ENCODE measurements around the gene THUMPD1.
A peak's percentile ranks its signal among the peaks of the same experiment; 100 is the strongest.
"Not testable (repeated sequence)": the region's sequence is repeated elsewhere in the genome, so short reads cannot be mapped to it uniquely, and the experiment has no call there.

THUMPD1 gene

GRCh38 chr16:20727181-20727580, 14.4 kb downstream of the THUMPD1 start:
- no peak for DNase-seq (ENCODE audit: low read depth)
- no peak for TF ChIP-seq CTCF (IDR thresholded peaks at IDR 0.05; ENCODE audit: low read depth, low read length, missing control alignments)
- no peak overlapping the region for H3K4me3 ChIP-seq (ENCODE audit: low read depth, low read length)

- no peak for TF ChIP-seq CTCF (IDR thresholded peaks at IDR 0.05; ENCODE audit: low read depth, low read length, missing control alignments)
- H3K4me3 ChIP-seq (ENCODE audit: low read depth, low read length), result no peak overlapping the region
- DNase-seq (ENCODE audit: low read depth), result no peak
Measured at GRCh38 chr16:20726661-20727060, 15.0 kb downstream of the THUMPD1 start.

GRCh38 chr16:20720251-20720650, 21.4 kb downstream of the THUMPD1 start:
- no peak for TF ChIP-seq CTCF (IDR thresholded peaks at IDR 0.05; ENCODE audit: low read depth, low read length, missing control alignments)
- no peak for DNase-seq (ENCODE audit: low read depth)
- no peak overlapping the region for H3K4me3 ChIP-seq (ENCODE audit: low read depth, low read length)

- DNase-seq (ENCODE audit: low read depth); H3K4me3 ChIP-seq (ENCODE audit: low read depth, low read length): not testable (repeated sequence)
Measured at GRCh38 chr16:20717718-20718117, 23.9 kb downstream of the THUMPD1 start.

- no peak overlapping the region for H3K4me3 ChIP-seq (ENCODE audit: low read depth, low read length)
- DNase-seq (ENCODE audit: low read depth), result no peak
- no peak for TF ChIP-seq CTCF (IDR thresholded peaks at IDR 0.05; ENCODE audit: low read depth, low read length, missing control alignments)
Measured at GRCh38 chr16:20711277-20711911, 30.2 kb downstream of the THUMPD1 start.

- peak; percentile 38 for TF ChIP-seq CTCF (IDR thresholded peaks at IDR 0.05; ENCODE audit: low read depth, low read length, missing control alignments)
- not testable (repeated sequence) for H3K4me3 ChIP-seq (ENCODE audit: low read depth, low read length); DNase-seq (ENCODE audit: low read depth)
Measured at GRCh38 chr16:20708129-20708528, 33.5 kb downstream of the THUMPD1 start.

GRCh38 chr16:20707461-20707860, 34.2 kb downstream of the THUMPD1 start:
- H3K4me3 ChIP-seq (ENCODE audit: low read depth, low read length), result no peak overlapping the region
- no peak for DNase-seq (ENCODE audit: low read depth)
- TF ChIP-seq CTCF (IDR thresholded peaks at IDR 0.05; ENCODE audit: low read depth, low read length, missing control alignments), result no peak

- H3K4me3 ChIP-seq (ENCODE audit: low read depth, low read length); DNase-seq (ENCODE audit: low read depth): not testable (repeated sequence)
Measured at GRCh38 chr16:20705972-20706371, 35.6 kb downstream of the THUMPD1 start.
